Epithelial cell of prostate (primary cell): ENCODE results near the gene AGBL5.
"Not testable (repeated sequence)": the region's sequence is repeated elsewhere in the genome, so short reads cannot be mapped to it uniquely, and the experiment has no call there.

Experiments
- DNase-seq: peaks from one replicate; pipeline ENCODE4 v3.0.0-alpha.2; 2011; ENCODE audit warnings: low read depth, low spot score
- H3K27ac ChIP-seq: fragments of 450-650 bp; 2 replicates; pipeline ENCODE4 v1.5.1; 2017; ENCODE audit warnings: mild to moderate bottlenecking

Gene AGBL5

GRCh38 chr2:27073782-27074181, 22.3 kb downstream of the AGBL5 start:
- no peak overlapping the region for H3K27ac ChIP-seq
- no peak for DNase-seq

- DNase-seq = no peak
- H3K27ac ChIP-seq = no peak overlapping the region
Measured at GRCh38 chr2:27074738-27075565, 23.5 kb downstream of the AGBL5 start.

- not testable (repeated sequence) for H3K27ac ChIP-seq
Measured at GRCh38 chr2:27075566-27075871, 24.1 kb downstream of the AGBL5 start.

DNA sequence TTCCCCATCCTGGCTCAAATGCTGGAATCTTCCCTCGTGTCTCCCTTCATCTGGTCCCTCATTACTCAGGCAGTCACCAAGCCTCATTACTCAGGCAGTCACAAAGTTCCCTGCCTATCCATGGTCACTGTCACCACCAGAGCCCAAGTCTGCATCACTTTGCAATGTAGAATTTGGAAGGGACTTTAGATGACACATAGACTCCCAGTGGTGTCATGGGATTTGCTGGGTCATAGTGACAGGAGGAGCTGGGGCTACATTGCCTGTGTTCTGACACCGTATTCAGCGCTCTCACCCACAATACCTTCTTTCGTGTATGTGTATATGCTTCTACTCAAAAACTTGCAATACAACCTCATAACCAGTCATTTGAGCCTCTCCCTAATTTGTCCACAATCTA, 24.9 kb downstream of the AGBL5 start:
- H3K27ac ChIP-seq = no peak overlapping the region
- no peak for DNase-seq

More at GRCh38 chr2:27075566-27075871, 24.1 kb downstream of the AGBL5 start:
- not testable (repeated sequence) for DNase-seq

GRCh38 chr2:27077231-27077630, 25.8 kb downstream of the AGBL5 start:
- DNase-seq = no peak
- H3K27ac ChIP-seq = no peak overlapping the region

- no peak for DNase-seq
- no peak within 1 kb of the TSS for H3K27ac ChIP-seq
Measured at GRCh38 chr2:27078267-27079194, 27.1 kb downstream of the AGBL5 start, which contains the start of gene EMILIN1. TSS of gene EMILIN1 (plus strand) at chr2:27078615. CDS start at chr2:27079066, 451 bp downstream.

GRCh38 chr2:27079233-27080139, 28.0 kb downstream of the AGBL5 start:
- no peak for DNase-seq
- H3K27ac ChIP-seq = no peak overlapping the region

GRCh38 chr2:27080140-27080469, 28.6 kb downstream of the AGBL5 start:
- DNase-seq = no peak
- no peak overlapping the region for H3K27ac ChIP-seq

DNA sequence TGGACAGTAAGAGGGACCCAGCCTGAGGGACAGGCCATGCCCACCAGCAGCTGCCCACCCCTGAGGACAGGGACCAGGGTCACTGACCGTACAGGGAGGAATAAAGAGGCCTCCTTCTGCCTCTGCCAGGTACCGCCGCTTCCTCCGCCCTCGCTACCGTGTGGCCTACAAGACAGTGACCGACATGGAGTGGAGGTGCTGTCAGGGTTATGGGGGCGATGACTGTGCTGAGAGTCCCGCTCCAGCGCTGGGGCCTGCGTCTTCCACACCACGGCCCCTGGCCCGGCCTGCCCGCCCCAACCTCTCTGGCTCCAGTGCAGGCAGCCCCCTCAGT, 29.1 kb downstream of the AGBL5 start:
- no peak overlapping the region for H3K27ac ChIP-seq
- DNase-seq = no peak

GRCh38 chr2:27081984-27082772, 30.7 kb downstream of the AGBL5 start:
- peak overlapping the region; percentile 74 for H3K27ac ChIP-seq
- no peak for DNase-seq

DNA sequence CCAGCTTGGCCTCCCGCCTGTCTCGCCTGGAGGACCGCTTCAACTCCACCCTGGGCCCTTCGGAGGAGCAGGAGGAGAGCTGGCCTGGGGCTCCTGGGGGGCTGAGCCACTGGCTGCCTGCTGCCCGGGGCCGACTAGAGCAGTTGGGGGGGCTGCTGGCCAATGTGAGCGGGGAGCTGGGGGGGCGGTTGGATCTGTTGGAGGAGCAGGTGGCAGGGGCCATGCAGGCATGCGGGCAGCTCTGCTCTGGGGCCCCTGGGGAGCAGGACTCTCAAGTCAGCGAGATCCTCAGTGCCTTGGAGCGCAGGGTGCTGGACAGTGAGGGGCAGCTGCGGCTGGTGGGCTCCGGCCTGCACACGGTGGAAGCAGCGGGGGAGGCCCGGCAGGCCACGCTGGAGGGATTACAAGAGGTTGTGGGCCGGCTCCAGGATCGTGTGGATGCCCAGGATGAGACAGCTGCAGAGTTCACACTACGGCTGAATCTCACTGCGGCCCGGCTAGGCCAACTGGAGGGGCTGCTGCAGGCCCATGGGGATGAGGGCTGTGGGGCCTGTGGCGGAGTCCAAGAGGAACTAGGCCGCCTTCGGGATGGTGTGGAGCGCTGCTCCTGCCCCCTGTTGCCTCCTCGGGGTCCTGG, 31.4 kb downstream of the AGBL5 start:
- H3K27ac ChIP-seq = no peak overlapping the region
- DNase-seq = no peak

DNA sequence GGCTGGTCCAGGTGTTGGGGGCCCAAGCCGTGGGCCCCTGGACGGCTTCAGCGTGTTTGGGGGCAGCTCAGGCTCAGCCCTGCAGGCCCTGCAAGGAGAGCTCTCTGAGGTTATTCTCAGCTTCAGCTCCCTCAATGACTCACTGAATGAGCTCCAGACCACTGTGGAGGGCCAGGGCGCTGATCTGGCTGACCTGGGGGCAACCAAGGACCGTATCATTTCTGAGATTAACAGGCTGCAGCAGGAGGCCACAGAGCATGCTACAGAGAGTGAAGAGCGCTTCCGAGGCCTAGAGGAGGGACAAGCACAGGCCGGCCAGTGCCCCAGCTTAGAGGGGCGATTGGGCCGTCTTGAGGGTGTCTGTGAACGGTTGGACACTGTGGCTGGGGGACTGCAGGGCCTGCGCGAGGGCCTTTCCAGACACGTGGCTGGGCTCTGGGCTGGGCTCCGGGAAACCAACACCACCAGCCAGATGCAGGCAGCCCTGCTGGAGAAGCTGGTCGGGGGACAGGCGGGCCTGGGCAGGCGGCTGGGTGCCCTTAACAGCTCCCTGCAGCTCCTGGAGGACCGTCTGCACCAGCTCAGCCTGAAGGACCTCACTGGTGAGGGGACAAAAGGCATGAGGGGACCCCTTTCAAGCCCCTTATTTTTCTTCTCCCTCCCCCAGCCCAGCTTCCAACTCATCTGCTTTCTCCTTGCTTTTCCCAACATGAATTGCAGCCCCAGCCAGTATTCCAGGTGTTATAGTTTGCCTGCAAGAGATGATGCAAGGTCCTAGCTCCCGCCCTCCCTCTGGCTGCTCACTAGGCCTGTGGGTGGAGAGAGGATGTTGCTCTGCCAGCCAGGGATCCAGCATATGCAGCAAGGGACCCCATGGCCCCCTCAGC, 32.2 kb downstream of the AGBL5 start:
- no peak overlapping the region for H3K27ac ChIP-seq

DNA sequence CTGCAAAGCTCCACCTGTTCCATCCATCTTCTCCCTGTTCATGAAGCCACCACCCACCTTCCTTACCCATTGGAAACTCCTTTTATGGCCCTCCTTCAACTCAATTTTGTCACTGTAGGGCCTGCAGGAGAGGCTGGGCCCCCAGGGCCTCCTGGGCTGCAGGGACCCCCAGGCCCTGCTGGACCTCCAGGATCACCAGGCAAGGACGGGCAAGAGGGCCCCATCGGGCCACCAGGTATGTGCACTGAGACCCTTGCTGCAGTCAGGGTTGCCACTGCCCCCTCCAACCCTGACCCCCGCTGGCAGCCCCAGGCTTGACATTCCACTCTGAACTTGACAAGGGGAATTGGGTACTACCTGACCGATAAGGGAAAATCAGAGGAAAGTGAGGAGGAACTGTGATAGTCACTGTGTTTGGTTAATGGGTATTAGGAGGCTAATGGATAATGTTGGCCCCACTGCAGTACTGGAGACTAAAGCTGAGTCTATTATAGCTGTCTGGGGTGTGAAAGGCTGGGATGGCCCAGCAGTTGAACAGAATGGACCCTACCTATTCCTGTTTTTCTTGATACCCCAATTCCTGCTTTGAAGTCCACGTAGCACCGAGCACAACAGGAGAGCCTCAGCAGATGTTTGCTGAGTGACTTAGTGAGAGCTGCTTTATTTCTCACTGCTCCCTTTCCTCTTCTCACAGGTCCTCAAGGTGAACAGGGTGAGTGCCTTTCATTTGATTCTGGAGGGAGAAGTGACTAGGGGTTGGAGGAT, 33.0 kb downstream of the AGBL5 start:
- no peak overlapping the region for H3K27ac ChIP-seq
- no peak for DNase-seq

More for the DNA sequence above, 32.2 kb downstream of the AGBL5 start:
- no peak for DNase-seq

DNA sequence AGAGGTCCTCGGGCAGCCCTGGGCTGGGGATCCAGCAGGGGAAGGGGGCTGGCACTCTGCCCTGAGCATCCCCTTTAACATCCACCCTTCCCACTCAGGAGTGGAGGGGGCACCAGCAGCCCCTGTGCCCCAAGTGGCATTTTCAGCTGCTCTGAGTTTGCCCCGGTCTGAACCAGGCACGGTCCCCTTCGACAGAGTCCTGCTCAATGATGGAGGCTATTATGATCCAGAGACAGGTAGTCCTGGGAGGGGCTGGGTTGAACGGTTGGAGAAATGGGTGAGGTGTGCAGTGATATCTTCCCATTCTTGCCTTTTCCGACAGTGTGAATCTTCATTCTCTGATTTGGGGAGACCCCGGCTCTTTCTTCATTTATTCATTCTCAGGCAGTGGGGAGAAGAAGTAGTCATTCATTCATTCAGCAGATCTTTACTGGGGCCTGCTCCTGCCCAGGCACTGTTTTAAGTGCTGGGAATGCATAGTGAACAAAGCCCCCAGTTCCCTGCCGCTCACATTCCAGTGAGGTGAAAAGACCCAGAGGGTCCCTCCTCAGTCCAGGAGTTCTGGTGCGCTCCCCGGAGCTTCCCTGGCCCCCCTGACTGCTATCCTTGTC, 33.7 kb downstream of the AGBL5 start:
- DNase-seq = no peak
- H3K27ac ChIP-seq = no peak overlapping the region

- H3K27ac ChIP-seq = peak overlapping the region; percentile 49
- no peak for DNase-seq
Measured at GRCh38 chr2:27085673-27086089, 34.2 kb downstream of the AGBL5 start.

DNA sequence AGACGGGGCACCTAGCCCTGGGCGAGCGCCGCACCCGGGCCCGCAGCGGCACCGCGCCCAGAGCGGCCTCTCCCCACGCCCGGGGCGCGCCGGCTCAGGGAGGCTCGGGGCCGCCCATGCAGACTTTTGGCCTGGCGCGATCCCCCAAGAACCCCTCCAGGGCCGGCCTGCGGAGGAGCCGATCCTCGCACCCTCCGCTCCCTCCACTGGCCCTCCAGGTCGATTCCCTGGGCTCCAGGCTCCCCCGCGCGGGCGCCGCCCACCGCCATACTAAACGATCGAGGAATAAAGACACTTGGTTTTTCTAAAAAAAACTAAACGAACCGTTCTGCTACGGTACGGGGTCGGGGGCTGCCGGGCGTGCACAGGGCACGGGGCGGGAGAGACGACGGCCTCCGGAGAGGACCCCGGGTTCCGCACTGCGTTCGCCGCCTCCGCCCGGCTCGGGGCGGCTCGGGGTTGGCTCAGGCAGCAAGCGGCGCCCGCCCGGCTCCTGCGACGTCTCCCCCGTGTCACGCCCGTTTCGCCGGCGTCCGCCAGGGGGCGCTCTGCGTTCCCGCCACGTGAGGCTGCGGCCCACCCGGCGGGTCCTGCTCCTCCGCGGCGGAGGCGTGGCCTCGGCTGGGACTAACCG, 34.7 kb downstream of the AGBL5 start:
- DNase-seq = peak; percentile 10
- peak overlapping the region; percentile 49 for H3K27ac ChIP-seq
